ENCODE data around the gene DROSHA.

DROSHA gene

GRCh38 chr5:31469886-31470285, 62.0 kb downstream of the DROSHA start:
- H3K9me3 Mint-ChIP-seq: peaks cover 5% of the 10 kb centered on the region
- no peak for DNase-seq
- no peaks in the 10 kb centered on the region for H3K4me1 Mint-ChIP-seq
- no peaks in the 10 kb centered on the region for H3K27me3 Mint-ChIP-seq
- no peak overlapping the region for H3K27ac Mint-ChIP-seq
- H3K4me3 Mint-ChIP-seq: no peak overlapping the region
- peaks cover 45% of the 10 kb centered on the region for H3K36me3 Mint-ChIP-seq
- CTCF ChIA-PET: no interaction called here

- DNase-seq: no peak
- no peaks in the 10 kb centered on the region for H3K4me1 Mint-ChIP-seq
- H3K27me3 Mint-ChIP-seq: no peaks in the 10 kb centered on the region
- H3K4me3 Mint-ChIP-seq: no peak overlapping the region
- peaks cover 49% of the 10 kb centered on the region for H3K36me3 Mint-ChIP-seq
- peaks cover 5% of the 10 kb centered on the region for H3K9me3 Mint-ChIP-seq
- CTCF ChIA-PET: no interaction called here
- H3K27ac Mint-ChIP-seq: no peak overlapping the region
Measured at GRCh38 chr5:31469466-31469865, 62.4 kb downstream of the DROSHA start.

DNA sequence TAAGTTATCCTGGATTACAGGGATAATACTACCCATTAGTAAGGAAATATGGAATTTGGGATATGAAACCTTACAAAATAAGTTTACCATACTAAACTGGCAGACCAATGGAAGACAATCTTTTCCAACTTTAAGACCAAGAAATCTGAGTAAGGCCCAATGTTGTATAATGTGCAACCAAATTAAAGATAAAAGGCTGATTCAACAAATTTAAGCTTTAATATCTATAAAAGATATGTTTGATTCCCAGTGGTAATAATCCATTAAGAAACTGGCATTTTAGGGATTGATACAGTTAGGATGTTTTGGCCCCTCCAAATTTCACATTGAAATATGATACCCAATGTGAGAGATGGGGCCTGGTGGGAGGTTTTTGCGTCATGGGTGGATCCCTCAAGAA, 66.6 kb downstream of the DROSHA start:
- Mint-ChIP-seq H3K36me3 (peaks cover 72% of the 10 kb centered on the region), H3K4me1 (no peaks in the 10 kb centered on the region), H3K27me3 (no peaks in the 10 kb centered on the region), H3K27ac (no peak overlapping the region), H3K4me3 (no peak overlapping the region), H3K9me3 (peaks cover 25% of the 10 kb centered on the region)
- no peak for DNase-seq
- CTCF ChIA-PET: no interaction called here

GRCh38 chr5:31464081-31464480, 67.8 kb downstream of the DROSHA start:
- Mint-ChIP-seq H3K4me3 (no peak overlapping the region), H3K4me1 (no peaks in the 10 kb centered on the region), H3K27me3 (no peaks in the 10 kb centered on the region), H3K27ac (no peak overlapping the region), H3K9me3 (peaks cover 25% of the 10 kb centered on the region), H3K36me3 (peaks cover 79% of the 10 kb centered on the region)
- no peak for DNase-seq
- CTCF ChIA-PET: no interaction called here

GRCh38 chr5:31463351-31463750, 68.5 kb downstream of the DROSHA start:
- H3K9me3 Mint-ChIP-seq: peaks cover 25% of the 10 kb centered on the region
- no peak for DNase-seq
- no peaks in the 10 kb centered on the region for H3K27me3 Mint-ChIP-seq
- no peak overlapping the region for H3K27ac Mint-ChIP-seq
- no peaks in the 10 kb centered on the region for H3K4me1 Mint-ChIP-seq
- CTCF ChIA-PET: no interaction called here
- H3K4me3 Mint-ChIP-seq: no peak overlapping the region
- H3K36me3 Mint-ChIP-seq: peaks cover 83% of the 10 kb centered on the region

GRCh38 chr5:31459594-31459993, 72.3 kb downstream of the DROSHA start:
- H3K36me3 Mint-ChIP-seq: peaks cover 83% of the 10 kb centered on the region
- no peak for DNase-seq
- peaks cover 30% of the 10 kb centered on the region for H3K9me3 Mint-ChIP-seq
- CTCF ChIA-PET: no interaction called here
- H3K4me1 Mint-ChIP-seq: no peaks in the 10 kb centered on the region
- no peaks in the 10 kb centered on the region for H3K27me3 Mint-ChIP-seq
- H3K27ac Mint-ChIP-seq: no peak overlapping the region
- no peak overlapping the region for H3K4me3 Mint-ChIP-seq

DNA sequence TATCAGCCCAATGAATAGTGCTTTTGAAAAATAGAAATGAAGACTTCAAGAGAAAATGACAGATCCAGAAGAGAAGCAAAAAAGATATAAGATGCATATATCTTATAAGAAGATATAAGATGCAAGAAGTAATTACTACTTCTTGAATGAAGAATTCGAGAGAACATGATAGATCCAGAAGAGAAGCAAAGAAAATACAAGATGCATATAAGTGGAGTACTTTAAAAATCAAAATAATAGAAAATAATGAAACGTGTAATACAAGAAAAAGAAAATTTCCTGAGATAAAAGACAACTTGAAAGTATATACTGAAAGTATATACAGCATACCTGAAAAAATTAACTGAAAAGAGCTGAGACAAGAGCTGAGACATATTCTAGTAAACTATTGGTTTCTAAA, 76.7 kb downstream of the DROSHA start:
- no peak overlapping the region for H3K27ac Mint-ChIP-seq
- H3K4me3 Mint-ChIP-seq: no peak overlapping the region
- no peak for DNase-seq
- H3K27me3 Mint-ChIP-seq: no peaks in the 10 kb centered on the region
- H3K36me3 Mint-ChIP-seq: peaks cover 67% of the 10 kb centered on the region
- H3K9me3 Mint-ChIP-seq: peaks cover 14% of the 10 kb centered on the region
- CTCF ChIA-PET: no interaction called here
- peaks cover 2% of the 10 kb centered on the region for H3K4me1 Mint-ChIP-seq

GRCh38 chr5:31453522-31453921, 78.4 kb downstream of the DROSHA start:
- Mint-ChIP-seq H3K4me3 (no peak overlapping the region), H3K36me3 (peaks cover 68% of the 10 kb centered on the region), H3K4me1 (peaks cover 2% of the 10 kb centered on the region), H3K27me3 (no peaks in the 10 kb centered on the region), H3K27ac (no peak overlapping the region), H3K9me3 (peaks cover 14% of the 10 kb centered on the region)
- no peak for DNase-seq
- CTCF ChIA-PET: no interaction called here

- no peak overlapping the region for H3K27ac Mint-ChIP-seq
- peaks cover 65% of the 10 kb centered on the region for H3K36me3 Mint-ChIP-seq
- peaks cover 14% of the 10 kb centered on the region for H3K9me3 Mint-ChIP-seq
- no peak for DNase-seq
- CTCF ChIA-PET: no interaction called here
- no peak overlapping the region for H3K4me3 Mint-ChIP-seq
- no peaks in the 10 kb centered on the region for H3K27me3 Mint-ChIP-seq
- H3K4me1 Mint-ChIP-seq: peaks cover 2% of the 10 kb centered on the region
Measured at GRCh38 chr5:31452314-31452713, 79.6 kb downstream of the DROSHA start.

GRCh38 chr5:31449962-31450361, 81.9 kb downstream of the DROSHA start:
- Mint-ChIP-seq H3K36me3 (peaks cover 65% of the 10 kb centered on the region), H3K27ac (no peak overlapping the region)

DNA sequence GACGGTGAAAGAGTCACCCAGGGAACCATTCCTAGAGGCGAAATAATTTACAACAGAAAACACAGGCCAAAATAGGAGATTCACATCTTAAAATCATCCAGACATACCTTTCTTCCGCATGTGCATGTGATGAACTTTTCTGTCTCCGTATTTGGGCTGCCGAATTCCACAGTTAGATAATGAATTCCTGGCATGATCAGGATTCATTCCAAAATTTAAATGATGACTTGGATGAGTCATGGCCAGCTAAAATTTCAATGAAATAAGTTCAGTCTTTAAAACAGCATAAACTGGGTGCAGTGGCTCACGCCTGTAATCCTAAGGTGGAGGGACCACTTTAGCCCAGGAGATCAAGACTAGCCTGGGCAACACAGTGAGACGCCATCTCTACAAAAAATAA, 82.7 kb downstream of the DROSHA start:
- H3K4me1 Mint-ChIP-seq: peaks cover 2% of the 10 kb centered on the region
- no peak overlapping the region for H3K27ac Mint-ChIP-seq
- DNase-seq: no peak
- no peaks in the 10 kb centered on the region for H3K27me3 Mint-ChIP-seq
- peaks cover 68% of the 10 kb centered on the region for H3K36me3 Mint-ChIP-seq
- no peak overlapping the region for H3K4me3 Mint-ChIP-seq
- CTCF ChIA-PET: no interaction called here
- H3K9me3 Mint-ChIP-seq: peaks cover 3% of the 10 kb centered on the region

More at GRCh38 chr5:31449962-31450361, 81.9 kb downstream of the DROSHA start:
- CTCF ChIA-PET: no interaction called here
- no peak overlapping the region for H3K4me3 Mint-ChIP-seq
- H3K9me3 Mint-ChIP-seq: peaks cover 4% of the 10 kb centered on the region
- H3K4me1 Mint-ChIP-seq: peaks cover 2% of the 10 kb centered on the region
- DNase-seq: no peak
- no peaks in the 10 kb centered on the region for H3K27me3 Mint-ChIP-seq

GRCh38 chr5:31445041-31445600, 86.8 kb downstream of the DROSHA start:
- Mint-ChIP-seq H3K4me3 (no peak overlapping the region), H3K27me3 (no peaks in the 10 kb centered on the region), H3K9me3 (no peaks in the 10 kb centered on the region), H3K27ac (no peak overlapping the region), H3K4me1 (no peaks in the 10 kb centered on the region), H3K36me3 (peaks cover 52% of the 10 kb centered on the region)
- DNase-seq: no peak
- CTCF ChIA-PET: no interaction called here

DNA sequence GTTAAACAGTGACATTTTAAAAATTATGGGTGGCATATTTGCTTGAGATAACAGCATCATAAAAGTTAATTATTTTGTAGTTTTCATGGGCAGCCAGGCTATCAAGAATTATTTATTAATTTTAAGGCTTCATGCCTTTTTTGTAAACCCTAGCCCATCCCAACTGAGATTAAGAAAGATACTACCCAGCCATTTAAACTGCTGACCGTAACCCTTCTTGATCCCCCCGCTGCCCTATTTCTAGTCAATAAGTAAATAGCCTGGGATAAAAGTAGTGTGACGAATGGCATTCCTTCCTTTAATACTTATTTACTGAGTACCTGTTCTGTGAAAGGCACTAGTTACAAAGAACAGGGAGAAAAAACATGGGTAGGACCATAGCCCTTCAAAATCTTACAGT, 88.3 kb downstream of the DROSHA start:
- Mint-ChIP-seq H3K36me3 (peaks cover 43% of the 10 kb centered on the region), H3K27ac (no peak overlapping the region), H3K4me1 (no peaks in the 10 kb centered on the region), H3K9me3 (no peaks in the 10 kb centered on the region), H3K4me3 (no peak overlapping the region), H3K27me3 (no peaks in the 10 kb centered on the region)
- CTCF ChIA-PET: no interaction called here
- DNase-seq: no peak

- no peak for DNase-seq
- Mint-ChIP-seq H3K4me1 (no peaks in the 10 kb centered on the region), H3K36me3 (peaks cover 45% of the 10 kb centered on the region), H3K4me3 (no peak overlapping the region), H3K9me3 (no peaks in the 10 kb centered on the region), H3K27ac (no peak overlapping the region), H3K27me3 (no peaks in the 10 kb centered on the region)
- CTCF ChIA-PET: no interaction called here
Measured at GRCh38 chr5:31442058-31442745, 89.7 kb downstream of the DROSHA start.

GRCh38 chr5:31436851-31437250, 95.0 kb downstream of the DROSHA start:
- H3K4me3 Mint-ChIP-seq: no peak overlapping the region
- H3K27me3 Mint-ChIP-seq: no peaks in the 10 kb centered on the region
- no peak overlapping the region for H3K27ac Mint-ChIP-seq
- no peaks in the 10 kb centered on the region for H3K9me3 Mint-ChIP-seq
- H3K4me1 Mint-ChIP-seq: no peaks in the 10 kb centered on the region
- H3K36me3 Mint-ChIP-seq: peaks cover 45% of the 10 kb centered on the region
- CTCF ChIA-PET: no interaction called here
- no peak for DNase-seq
